Prostate gland (tissue), 2 donors: ENCODE measurements around the gene GATAD2B.

ENCODE experiments used
- CTCF ChIP-seq, 4 experiments: fragments of 200-600 bp in 2 of 4; fragments of 450-650 bp in 2 of 4; sonication (generic) in 2 of 4; IDR thresholded peaks; 1 replicate in 3 of 4; 2 replicates in 1 of 4; pipeline ENCODE4 v1.5.1; 2016 to 2019; ENCODE audit warnings: antibody characterized with exemption in 4 of 4, mild to moderate bottlenecking in 2 of 4, moderate library complexity in 2 of 4
- POLR2A ChIP-seq: fragments of 450-650 bp; IDR thresholded peaks from one replicate; pipeline ENCODE4 v1.6.1; 2016; ENCODE audit warnings: antibody characterized with exemption, mild to moderate bottlenecking
- POLR2AphosphoS5 ChIP-seq: sonication (generic); formaldehyde crosslinking; IDR thresholded peaks from one replicate; pipeline ENCODE4 v1.6.1; 2017; ENCODE audit warnings: antibody characterized with exemption

- TF ChIP-seq CTCF (IDR thresholded peaks at IDR 0.05) (peak in 2 of 4 experiments; percentile 41 to 45), POLR2A (peak; percentile 89), POLR2AphosphoS5 (peak; percentile 89)
Measured at GRCh38 chr1:153967107-153967999, 44.6 kb upstream of the GATAD2B start, which contains the start of gene CREB3L4.
